Measurements from ENCODE around the gene KCNAB2.

The KCNAB2 gene

GRCh38 chr1:6082430-6082971 lies 36.8 kb downstream of the KCNAB2 start:
- DNase-seq (ENCODE audit: low spot score) = no peak

- no peak for DNase-seq (ENCODE audit: low spot score)
These were observed 37.7 kb downstream of the KCNAB2 start for GRCh38 chr1:6083385-6083784.

GRCh38 chr1:6083801-6084446 lies 38.2 kb downstream of the KCNAB2 start:
- peak; percentile 52 for DNase-seq (ENCODE audit: low spot score)

GRCh38 chr1:6084781-6085495 lies 39.2 kb downstream of the KCNAB2 start:
- DNase-seq (ENCODE audit: low spot score) = no peak

- DNase-seq (ENCODE audit: low spot score) = no peak
These were observed 40.0 kb downstream of the KCNAB2 start for GRCh38 chr1:6085666-6086065.

- DNase-seq (ENCODE audit: low spot score) = no peak
These were observed 40.7 kb downstream of the KCNAB2 start for GRCh38 chr1:6086358-6086757.

GRCh38 chr1:6086762-6087376 lies 41.2 kb downstream of the KCNAB2 start:
- DNase-seq (ENCODE audit: low spot score) = no peak

- DNase-seq (ENCODE audit: low spot score) = no peak
These were observed 41.7 kb downstream of the KCNAB2 start for GRCh38 chr1:6087377-6087772.

- no peak for DNase-seq (ENCODE audit: low spot score)
These were observed 42.3 kb downstream of the KCNAB2 start for GRCh38 chr1:6087958-6088357.

- no peak for DNase-seq (ENCODE audit: low spot score)
These were observed 43.3 kb downstream of the KCNAB2 start for GRCh38 chr1:6088956-6089355.

GRCh38 chr1:6090288-6090687 lies 44.6 kb downstream of the KCNAB2 start:
- no peak for DNase-seq (ENCODE audit: low spot score)

- no peak for DNase-seq (ENCODE audit: low spot score)
These were observed 45.5 kb downstream of the KCNAB2 start for GRCh38 chr1:6090996-6091822.

- DNase-seq (ENCODE audit: low spot score) = no peak
These were observed 46.1 kb downstream of the KCNAB2 start for GRCh38 chr1:6091823-6092109.

- no peak for DNase-seq (ENCODE audit: low spot score)
These were observed 46.5 kb downstream of the KCNAB2 start for GRCh38 chr1:6092211-6092610.

- no peak for DNase-seq (ENCODE audit: low spot score)
These were observed 47.4 kb downstream of the KCNAB2 start for GRCh38 chr1:6093071-6093470.

- no peak for DNase-seq (ENCODE audit: low spot score)
These were observed 47.9 kb downstream of the KCNAB2 start for GRCh38 chr1:6093611-6094010.

- no peak for DNase-seq (ENCODE audit: low spot score)
These were observed 48.6 kb downstream of the KCNAB2 start for GRCh38 chr1:6094246-6094645.

GRCh38 chr1:6094801-6095505 lies 49.3 kb downstream of the KCNAB2 start:
- DNase-seq (ENCODE audit: low spot score) = no peak

GRCh38 chr1:6095511-6096242 lies 50.0 kb downstream of the KCNAB2 start:
- DNase-seq (ENCODE audit: low spot score) = no peak

GRCh38 chr1:6096243-6097116 lies 50.8 kb downstream of the KCNAB2 start:
- DNase-seq (ENCODE audit: low spot score) = no peak
